ENCODE data around the gene CST7. TPM values are rescaled to one million over a fixed set of nuclear protein-coding genes. Genes with fewer than 3 reads are reported as not detected.

CST7 gene
- total and polyA plus RNA-seq, 2 donors (not counting 3 experiments of a cell fraction or from before 2014, with no cell fraction given), result not detected

- H3K4me3 ChIP-seq (replicated peaks in 1 of 3; ENCODE audit: insufficient read depth in 1 of 3, low read depth in 1 of 3, low read length in 3 of 3), result no peak overlapping the region
- dilution Hi-C loops (cut with MboI; ENCODE audit: extremely low pct_ligation_motif_present, low sequenced_read_pairs) (no loop called here), intact Hi-C loops (cut with micrococcal nuclease) (no loop called here)
- H3K9ac ChIP-seq (replicated peaks; ENCODE audit: extremely low read depth, insufficient read depth, low read length), result no peak overlapping the region
- DNase-seq (ENCODE audit: low read depth, low spot score) (no peak), FAIRE-seq (no peak)
- H3K4me2 ChIP-seq (ENCODE audit: insufficient read depth, low read length), result no peak overlapping the region
- ChIA-PET CTCF (interaction anchor here (1.0 kb wide), 1 partner anchor 19 kb away, joined by 3 read pairs; no protein-coding TSS in a partner anchor), POLR2A (no interaction called here)
- TF ChIP-seq POLR2AphosphoS5 (IDR thresholded peaks at IDR 0.05; ENCODE audit: insufficient read depth, low read depth, low read length), result no peak
- no peak for TF ChIP-seq GATA2 (IDR thresholded peaks at IDR 0.05; ENCODE audit: insufficient read depth, insufficient read length, low read depth, low read length)
- no peak for TF ChIP-seq MYC (IDR thresholded peaks at IDR 0.05; ENCODE audit: low read depth, low read length)
- no peak for TF ChIP-seq POLR2A (IDR thresholded peaks at IDR 0.05; ENCODE audit: low read depth, low read length)
- no peaks in the 10 kb centered on the region for H3K9me3 ChIP-seq (replicated peaks; ENCODE audit: control insufficient read depth, insufficient read depth, low read length)
- no peak overlapping the region for H2AFZ ChIP-seq (ENCODE audit: low read depth, low read length)
- no peaks in the 10 kb centered on the region for H3K9me1 ChIP-seq (replicated peaks; ENCODE audit: control insufficient read depth, extremely low read depth, insufficient read depth, low read length)
- no peaks in the 10 kb centered on the region for H4K20me1 ChIP-seq (replicated peaks; ENCODE audit: control insufficient read depth, extremely low read depth, insufficient read depth, low read length)
- no peak overlapping the region for H3K27ac ChIP-seq (ENCODE audit: insufficient read depth, low read depth, low read length)
- no TSS peak for BruUV-seq (replicated peaks)
- no peaks in the 10 kb centered on the region for H3K36me3 ChIP-seq (ENCODE audit: control insufficient read depth in 2 of 2, extremely low read depth in 1 of 2, insufficient read depth in 2 of 2, low read length in 2 of 2)
- H3K27me3 ChIP-seq (ENCODE audit: control insufficient read depth in 2 of 2, insufficient read depth in 2 of 2, low read length in 2 of 2), result no peaks in the 10 kb centered on the region
- no peaks in the 10 kb centered on the region for H3K4me1 ChIP-seq (ENCODE audit: control insufficient read depth, extremely low read depth, insufficient read depth, low read length)
- H3K79me2 ChIP-seq (ENCODE audit: control insufficient read depth, insufficient read depth, low read length), result no peaks in the 10 kb centered on the region
Observed at GRCh38 chr20:24950128-24950835, 1.2 kb downstream of the CST7 start.

- no peak overlapping the region for H3K27ac ChIP-seq (ENCODE audit: insufficient read depth, low read depth, low read length)
- no peaks in the 10 kb centered on the region for H3K27me3 ChIP-seq (ENCODE audit: control insufficient read depth in 2 of 2, insufficient read depth in 2 of 2, low read length in 2 of 2)
- dilution Hi-C loops (cut with MboI; ENCODE audit: extremely low pct_ligation_motif_present, low sequenced_read_pairs), result no loop called here
- H3K9me3 ChIP-seq (replicated peaks; ENCODE audit: control insufficient read depth, insufficient read depth, low read length), result no peaks in the 10 kb centered on the region
- BruUV-seq (replicated peaks), result no TSS peak
- no peak for DNase-seq (ENCODE audit: low read depth, low spot score)
- no peak overlapping the region for H3K4me3 ChIP-seq (replicated peaks in 1 of 3; ENCODE audit: insufficient read depth in 1 of 3, low read depth in 1 of 3, low read length in 3 of 3)
- no peaks in the 10 kb centered on the region for H3K9me1 ChIP-seq (replicated peaks; ENCODE audit: control insufficient read depth, extremely low read depth, insufficient read depth, low read length)
- TF ChIP-seq MYC (IDR thresholded peaks at IDR 0.05; ENCODE audit: low read depth, low read length) (no peak), POLR2AphosphoS5 (IDR thresholded peaks at IDR 0.05; ENCODE audit: insufficient read depth, low read depth, low read length) (no peak), FOS (IDR thresholded peaks at IDR 0.05; ENCODE audit: borderline replicate concordance, insufficient read depth, low read length) (no peak), JUN (IDR thresholded peaks at IDR 0.05; ENCODE audit: borderline replicate concordance, insufficient read depth, insufficient read length, low read depth) (no peak), EZH2 (IDR thresholded peaks at IDR 0.05; ENCODE audit: borderline replicate concordance, low read depth, low read length, severe bottlenecking) (no peak), CTCF (IDR thresholded peaks at IDR 0.05; ENCODE audit: extremely low read depth in 1 of 2, insufficient read depth in 1 of 2, low read depth in 1 of 2, low read length in 2 of 2) (no peak), MAX (IDR thresholded peaks at IDR 0.05; ENCODE audit: insufficient read depth, insufficient read length) (no peak), POLR2A (IDR thresholded peaks at IDR 0.05; ENCODE audit: low read depth, low read length) (no peak), GATA2 (IDR thresholded peaks at IDR 0.05; ENCODE audit: insufficient read depth, insufficient read length, low read depth, low read length) (no peak)
- no peaks in the 10 kb centered on the region for H3K36me3 ChIP-seq (ENCODE audit: control insufficient read depth in 2 of 2, extremely low read depth in 1 of 2, insufficient read depth in 2 of 2, low read length in 2 of 2)
- no peak overlapping the region for H3K4me2 ChIP-seq (ENCODE audit: insufficient read depth, low read length)
- no peaks in the 10 kb centered on the region for H3K79me2 ChIP-seq (ENCODE audit: control insufficient read depth, insufficient read depth, low read length)
- no peak overlapping the region for H2AFZ ChIP-seq (ENCODE audit: low read depth, low read length)
- intact Hi-C loops (cut with micrococcal nuclease), result no loop called here
- POLR2A ChIA-PET, result no interaction called here
- H3K9ac ChIP-seq (replicated peaks; ENCODE audit: extremely low read depth, insufficient read depth, low read length), result no peak overlapping the region
- no peak for FAIRE-seq
- no peaks in the 10 kb centered on the region for H3K4me1 ChIP-seq (ENCODE audit: control insufficient read depth, extremely low read depth, insufficient read depth, low read length)
- CTCF ChIA-PET, result no interaction called here
- H4K20me1 ChIP-seq (replicated peaks; ENCODE audit: control insufficient read depth, extremely low read depth, insufficient read depth, low read length), result no peaks in the 10 kb centered on the region
Observed at GRCh38 chr20:24950836-24951525, 1.9 kb downstream of the CST7 start.

Measured in endothelial cell of umbilical vein (primary cell).